Caco-2 (cell line): Measurements from ENCODE around the gene TOPBP1. TPM values are rescaled to one million over a fixed set of nuclear protein-coding genes. Genes with fewer than 3 reads are reported as not detected.

ENCODE experiments used
- BruUV-seq: library from RNA; stranded (reverse); fragments of 400-500 nt; replicated peaks from 2 replicates; lab custom pipeline; 2021; lab: Mats Ljungman, UMichigan
- CTCF ChIA-PET: fragments of 300-600 bp; sonication (Branson Sonifier 250); formaldehyde crosslinking; loops from one replicate; lab custom pipeline; 2022; ENCODE audit warnings: antibody characterized with exemption; lab: Charles Lee
- POLR2A ChIA-PET: fragments of 300-600 bp; sonication (Branson Sonifier 250); formaldehyde crosslinking; loops from one replicate; lab custom pipeline; 2022; ENCODE audit warnings: antibody characterized with exemption; lab: Charles Lee
- DNase-seq, 2 experiments: peaks; one replicate each; pipeline versions ENCODE4 v3.0.0 to v3.0.0-alpha.2; 2020 to 2022
- H3K27me3 ChIP-seq: replicated peaks from 2 replicates; pipeline ENCODE4 v1.6.0; 2011; ENCODE audit warnings: low read length; ENCODE audit not compliant: control insufficient read depth, insufficient read depth
- H3K36me3 ChIP-seq: 2 replicates; pipeline ENCODE4 v1.5.1; 2011; ENCODE audit warnings: low read length; ENCODE audit not compliant: control insufficient read depth, insufficient read depth
- H3K4me1 ChIP-seq: fragments of 250-450 bp; sonication (Bioruptor Pico); 2 replicates; pipeline ENCODE4 v1.5.1; 2020; ENCODE audit warnings: mild to moderate bottlenecking
- H3K4me3 ChIP-seq: 2 replicates; pipeline ENCODE4 v1.5.1; 2011; ENCODE audit warnings: low read depth, mild to moderate bottlenecking, control low read depth, low read length
- H3K9me3 ChIP-seq: fragments of 250-450 bp; sonication (Bioruptor Pico); 2 replicates; pipeline ENCODE4 v1.5.1; 2020; ENCODE audit warnings: mild to moderate bottlenecking, moderate library complexity
- H3K27ac Mint-ChIP-seq: one replicate; pipeline ENCODE4 v1.8.0; 2022; ENCODE audit warnings: mixed read lengths; ENCODE audit not compliant: unreplicated experiment
- H3K27me3 Mint-ChIP-seq: one replicate; pipeline ENCODE4 v1.8.0; 2022; ENCODE audit warnings: mixed read lengths; ENCODE audit not compliant: insufficient read depth, unreplicated experiment
- H3K36me3 Mint-ChIP-seq: one replicate; pipeline ENCODE4 v1.8.0; 2022; ENCODE audit warnings: mild to moderate bottlenecking, mixed read lengths; ENCODE audit not compliant: insufficient read depth, unreplicated experiment
- H3K4me1 Mint-ChIP-seq: one replicate; pipeline ENCODE4 v1.8.0; 2022; ENCODE audit warnings: low read depth, mixed read lengths; ENCODE audit not compliant: unreplicated experiment
- H3K4me3 Mint-ChIP-seq: one replicate; pipeline ENCODE4 v1.8.0; 2022; ENCODE audit warnings: mild to moderate bottlenecking, moderate library complexity, mixed read lengths; ENCODE audit not compliant: unreplicated experiment
- H3K9me3 Mint-ChIP-seq: one replicate; pipeline ENCODE4 v1.8.0; 2022; ENCODE audit warnings: mixed read lengths; ENCODE audit not compliant: unreplicated experiment
- intact Hi-C: fragments of 100-400 bp; cut with micrococcal nuclease; formaldehyde crosslinking; loops from one replicate; pipeline ENCODE4 v1.10.0; 2022; ENCODE audit not compliant: unreplicated experiment
- total RNA-seq: library from RNA; stranded (reverse); gene quantifications from 2 replicates; pipeline ENCODE4 v1.2.3, GENCODE V29; 2022
- TF ChIP-seq, protein P1 (sequence below), 2 experiments: fragments of 200-600 bp in 1 of 2; IDR thresholded peaks; 1 replicate in 1 of 2; 2 replicates in 1 of 2; pipeline versions ENCODE4 v1.5.1 to v1.8.0; 2011 to 2022; ENCODE audit warnings: antibody characterized with exemption in 1 of 2, control low read depth in 1 of 2, inconsistent platforms in 1 of 2, low read depth in 1 of 2, low read length in 1 of 2, mild to moderate bottlenecking in 1 of 2, moderate library complexity in 1 of 2; ENCODE audit not compliant: insufficient read depth in 1 of 2, severe bottlenecking in 1 of 2, unreplicated experiment in 1 of 2

Gene TOPBP1
- total RNA-seq, 1 experiment from 2014 or later, result 57.1 TPM

DNA sequence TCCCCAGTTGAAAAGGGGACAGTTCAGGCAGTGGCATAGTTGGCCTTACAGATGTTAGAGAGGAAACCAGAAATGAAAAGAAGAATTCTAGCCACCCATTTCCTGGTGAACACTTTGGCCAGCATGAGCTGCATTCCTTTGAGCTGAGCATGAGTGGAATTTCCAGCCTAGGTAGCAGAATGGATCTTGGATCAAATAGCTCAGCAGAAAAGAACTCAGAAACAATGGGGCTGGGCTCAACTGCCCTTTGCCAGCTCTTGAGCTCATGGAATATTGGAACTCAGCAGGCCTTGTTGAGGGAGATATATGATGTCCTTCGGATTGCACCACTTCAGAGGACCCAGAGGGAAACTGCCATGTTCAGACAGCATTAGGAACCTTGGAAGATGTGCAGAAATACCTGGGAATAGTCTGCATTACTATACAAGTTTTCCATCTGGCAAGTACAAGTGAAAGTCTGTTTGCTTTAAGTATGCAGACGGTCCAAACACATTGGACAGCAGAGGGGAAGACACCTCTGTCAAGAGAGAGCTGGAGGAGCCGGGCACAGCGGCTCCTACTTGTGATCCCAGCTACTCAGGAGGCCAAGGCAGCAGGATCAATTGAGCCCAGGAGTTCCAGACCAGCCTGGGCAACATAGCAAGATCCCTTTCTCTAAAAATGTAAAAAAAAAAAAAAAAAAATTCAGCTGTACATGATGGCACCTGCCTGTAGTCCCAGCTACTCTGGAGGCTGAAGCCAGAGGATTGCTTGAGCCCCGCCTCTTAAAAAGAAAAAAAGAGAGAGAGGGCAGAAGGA, 91.4 kb downstream of the TOPBP1 start:
- peaks cover 39% of the 10 kb centered on the region for H3K4me1 Mint-ChIP-seq
- intact Hi-C loops, result loop anchor here (5.0 to 10.0 kb wide), 2 partner anchors 38 to 846 kb away; partner anchors contain the start of gene NPHP3
- ChIA-PET POLR2A (interaction anchor here (1.0 to 1.4 kb wide), 2 partner anchors 23 to 91 kb away, joined by 5 read pairs; no protein-coding TSS in a partner anchor), CTCF (interaction anchor here (0.7 to 1.7 kb wide), 3 partner anchors 76 to 925 kb away, joined by 3 to 5 read pairs (median 4); no protein-coding TSS in a partner anchor)
- peaks cover 30% of the 10 kb centered on the region for H3K36me3 Mint-ChIP-seq
- BruUV-seq, result no TSS peak
- no peaks in the 10 kb centered on the region for H3K27me3 Mint-ChIP-seq
- peak overlapping the region; percentile 5 for H3K27ac Mint-ChIP-seq
- Histone ChIP-seq H3K9me3 (no peaks in the 10 kb centered on the region), H3K36me3 (no peaks in the 10 kb centered on the region), H3K4me3 (no peak overlapping the region), H3K27me3 (no peaks in the 10 kb centered on the region), H3K4me1 (peaks cover 46% of the 10 kb centered on the region)
- H3K9me3 Mint-ChIP-seq, result no peaks in the 10 kb centered on the region
- TF ChIP-seq, protein P1, sequence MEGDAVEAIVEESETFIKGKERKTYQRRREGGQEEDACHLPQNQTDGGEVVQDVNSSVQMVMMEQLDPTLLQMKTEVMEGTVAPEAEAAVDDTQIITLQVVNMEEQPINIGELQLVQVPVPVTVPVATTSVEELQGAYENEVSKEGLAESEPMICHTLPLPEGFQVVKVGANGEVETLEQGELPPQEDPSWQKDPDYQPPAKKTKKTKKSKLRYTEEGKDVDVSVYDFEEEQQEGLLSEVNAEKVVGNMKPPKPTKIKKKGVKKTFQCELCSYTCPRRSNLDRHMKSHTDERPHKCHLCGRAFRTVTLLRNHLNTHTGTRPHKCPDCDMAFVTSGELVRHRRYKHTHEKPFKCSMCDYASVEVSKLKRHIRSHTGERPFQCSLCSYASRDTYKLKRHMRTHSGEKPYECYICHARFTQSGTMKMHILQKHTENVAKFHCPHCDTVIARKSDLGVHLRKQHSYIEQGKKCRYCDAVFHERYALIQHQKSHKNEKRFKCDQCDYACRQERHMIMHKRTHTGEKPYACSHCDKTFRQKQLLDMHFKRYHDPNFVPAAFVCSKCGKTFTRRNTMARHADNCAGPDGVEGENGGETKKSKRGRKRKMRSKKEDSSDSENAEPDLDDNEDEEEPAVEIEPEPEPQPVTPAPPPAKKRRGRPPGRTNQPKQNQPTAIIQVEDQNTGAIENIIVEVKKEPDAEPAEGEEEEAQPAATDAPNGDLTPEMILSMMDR (IDR thresholded peaks at IDR 0.05; ENCODE audit: insufficient read depth in 1 of 2, low read depth in 1 of 2, low read length in 1 of 2, severe bottlenecking in 1 of 2, unreplicated experiment in 1 of 2), result no peak
- peak in 1 of 2 experiments; percentile 45 for DNase-seq
- no peak overlapping the region for H3K4me3 Mint-ChIP-seq

DNA sequence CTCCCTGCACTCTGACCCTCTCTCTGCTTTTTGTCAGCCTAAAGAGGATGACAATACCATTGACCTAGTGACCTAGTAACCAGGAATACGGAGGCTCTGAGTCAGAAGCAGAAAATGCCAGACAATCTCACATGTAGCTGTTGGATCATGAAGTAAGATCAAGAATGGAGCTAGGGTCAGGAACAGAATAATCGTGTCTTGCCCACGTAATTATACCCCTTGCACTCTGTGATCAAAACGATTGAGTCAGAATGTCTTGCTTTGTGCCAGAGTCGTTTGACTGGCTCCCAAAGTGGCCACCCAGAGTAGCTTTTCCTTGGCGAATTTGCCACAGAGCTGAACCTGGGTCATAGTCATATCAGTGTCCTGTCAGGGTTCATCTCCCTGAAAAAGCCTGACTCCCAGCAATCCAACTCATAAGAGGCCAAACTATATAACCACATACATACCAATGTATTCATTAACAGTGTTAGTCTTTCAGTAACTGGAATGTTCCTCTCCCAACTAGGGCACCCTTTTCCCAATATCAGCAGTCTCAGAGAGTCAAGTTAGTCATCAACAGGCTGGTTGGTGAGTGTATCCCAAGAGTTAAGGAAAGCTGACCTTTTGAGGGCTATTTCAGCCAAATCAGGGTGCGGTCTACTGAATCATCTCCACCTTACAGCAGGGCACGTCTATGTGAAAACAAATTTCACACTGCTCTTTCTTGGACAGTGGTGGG, 93.3 kb downstream of the TOPBP1 start:
- DNase-seq, result no peak
- H3K36me3 Mint-ChIP-seq, result peaks cover 23% of the 10 kb centered on the region
- Histone ChIP-seq H3K9me3 (no peaks in the 10 kb centered on the region), H3K36me3 (no peaks in the 10 kb centered on the region), H3K4me1 (peaks cover 65% of the 10 kb centered on the region), H3K4me3 (no peak overlapping the region), H3K27me3 (no peaks in the 10 kb centered on the region)
- H3K4me1 Mint-ChIP-seq, result peaks cover 57% of the 10 kb centered on the region
- H3K4me3 Mint-ChIP-seq, result no peak overlapping the region
- BruUV-seq, result no TSS peak
- H3K27me3 Mint-ChIP-seq, result no peaks in the 10 kb centered on the region
- H3K9me3 Mint-ChIP-seq, result no peaks in the 10 kb centered on the region
- H3K27ac Mint-ChIP-seq, result peak overlapping the region; percentile 5
- intact Hi-C loops, result no loop called here
- CTCF ChIA-PET, result no interaction called here
- TF ChIP-seq, protein P1 (IDR thresholded peaks at IDR 0.05; ENCODE audit: insufficient read depth in 1 of 2, low read depth in 1 of 2, low read length in 1 of 2, severe bottlenecking in 1 of 2, unreplicated experiment in 1 of 2), result no peak
- POLR2A ChIA-PET, result no interaction called here

DNA sequence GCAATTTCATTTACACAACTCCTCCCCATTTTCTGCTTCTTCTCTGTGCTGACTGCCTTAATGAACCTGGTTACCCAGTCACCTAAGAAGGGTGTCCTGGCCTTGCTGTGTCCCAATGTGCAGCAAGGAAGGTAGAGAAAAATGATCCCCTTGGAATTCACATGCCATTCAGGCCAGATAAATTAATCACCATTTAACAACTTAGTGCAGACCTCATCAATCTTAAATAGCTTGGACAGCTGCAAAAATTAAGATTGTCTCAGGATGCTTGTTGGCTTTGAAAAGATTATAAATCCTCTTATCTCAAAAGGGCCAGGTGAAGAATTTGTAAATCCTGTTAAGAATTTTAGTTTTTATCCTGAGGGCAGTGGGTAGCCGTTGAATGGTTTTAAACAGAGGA, 97.9 kb downstream of the TOPBP1 start:
- H3K36me3 ChIP-seq, result no peaks in the 10 kb centered on the region
- TF ChIP-seq, protein P1 (IDR thresholded peaks at IDR 0.05; ENCODE audit: insufficient read depth in 1 of 2, low read depth in 1 of 2, low read length in 1 of 2, severe bottlenecking in 1 of 2, unreplicated experiment in 1 of 2), result no peak
- intact Hi-C loops, result loop anchor here (1.0 kb wide), 2 partner anchors 9 to 17 kb away; partner anchors contain the start of gene CDV3
- Mint-ChIP-seq H3K27ac (peak overlapping the region; percentile 83), H3K4me1 (peaks cover 35% of the 10 kb centered on the region), H3K36me3 (peaks cover 6% of the 10 kb centered on the region), H3K27me3 (no peaks in the 10 kb centered on the region), H3K4me3 (peak overlapping the region; percentile 23), H3K9me3 (no peaks in the 10 kb centered on the region)
- BruUV-seq, result no TSS peak
- no peaks in the 10 kb centered on the region for H3K27me3 ChIP-seq
- DNase-seq, result peak in 1 of 2 experiments; percentile 42
- H3K4me1 ChIP-seq, result peaks cover 47% of the 10 kb centered on the region
- H3K9me3 ChIP-seq, result no peaks in the 10 kb centered on the region
- no peak overlapping the region for H3K4me3 ChIP-seq
- ChIA-PET CTCF (interaction anchor here (1.0 to 1.4 kb wide), 3 partner anchors 15 to 111 kb away, joined by 3 to 4 read pairs (median 4); no protein-coding TSS in a partner anchor), POLR2A (interaction anchor here (1.7 kb wide), 1 partner anchor 9 kb away, joined by 10 read pairs; the partner anchor contains the start of gene CDV3)
